Tibial nerve (tissue), 4 donors: Measurements from ENCODE around the gene ABITRAM. TPM values are rescaled to one million over a fixed set of nuclear protein-coding genes. Genes with fewer than 3 reads are reported as not detected.

Experiments used
- DNase-seq, 2 donors: peaks; one replicate each; pipeline ENCODE4 v3.0.0-alpha.2; 2019; ENCODE audit warnings: low spot score in 2 of 2
- H3K27ac ChIP-seq, 4 donors: fragments of 200-600 bp; sonication (generic) in 3 of 4; one replicate each; pipeline ENCODE4 v1.5.1; 2017 to 2019; ENCODE audit warnings: mild to moderate bottlenecking in 1 of 4
- H3K27me3 ChIP-seq, 2 donors: fragments of 200-600 bp; sonication (generic) in 1 of 2; one replicate each; pipeline versions ENCODE4 v1.5.1 to v1.6.0; 2017 to 2019
- H3K36me3 ChIP-seq, 3 donors: fragments of 200-600 bp; sonication (generic); one replicate each; pipeline ENCODE4 v1.5.1; 2018 to 2019
- H3K4me1 ChIP-seq, 4 donors: fragments of 200-600 bp; sonication (generic) in 3 of 4; one replicate each; pipeline ENCODE4 v1.5.1; 2017 to 2019
- H3K4me3 ChIP-seq, 4 donors: fragments of 200-600 bp; sonication (generic) in 3 of 4; one replicate each; pipeline ENCODE4 v1.5.1; 2017 to 2019; ENCODE audit warnings: mild to moderate bottlenecking in 1 of 4, moderate library complexity in 1 of 4
- H3K9me3 ChIP-seq, 4 donors: fragments of 200-600 bp; sonication (generic) in 3 of 4; one replicate each; pipeline ENCODE4 v1.5.1; 2017 to 2019
- EP300 ChIP-seq, 2 donors: sonication (generic); formaldehyde crosslinking; IDR thresholded peaks; one replicate each; pipeline ENCODE4 v1.6.1; 2017; ENCODE audit warnings: antibody characterized with exemption in 2 of 2, mild to moderate bottlenecking in 1 of 2
- POLR2A ChIP-seq, 2 donors: fragments of 450-650 bp; IDR thresholded peaks; one replicate each; pipeline ENCODE4 v1.6.1; 2017; ENCODE audit warnings: antibody characterized with exemption in 2 of 2, mild to moderate bottlenecking in 2 of 2, moderate library complexity in 2 of 2
- WGBS, 2 donors: methylation state at CpG; one replicate each; pipeline ENCODE4 v1.1.5; 2018; 5-methylcytosine and 5-hydroxymethylcytosine counted together
- total RNA-seq, 4 donors: library from RNA; depleted of rRNA; stranded (reverse); fragments of >200 nt; gene quantifications; one replicate each; pipeline ENCODE4 v1.1.0, GENCODE V29; 2016
- TF ChIP-seq, protein P1 (sequence below), 5 experiments: fragments of 200-600 bp in 3 of 5; fragments of 450-650 bp in 2 of 5; sonication (generic) in 3 of 5; IDR thresholded peaks; one replicate each; pipeline ENCODE4 v1.5.1; 2016 to 2019; ENCODE audit warnings: antibody characterized with exemption in 5 of 5, mild to moderate bottlenecking in 3 of 5, moderate library complexity in 2 of 5

The ABITRAM gene
- total RNA-seq, 4 donors from 2014 or later = 8.2 to 14.0 (median 8.5) TPM

DNA sequence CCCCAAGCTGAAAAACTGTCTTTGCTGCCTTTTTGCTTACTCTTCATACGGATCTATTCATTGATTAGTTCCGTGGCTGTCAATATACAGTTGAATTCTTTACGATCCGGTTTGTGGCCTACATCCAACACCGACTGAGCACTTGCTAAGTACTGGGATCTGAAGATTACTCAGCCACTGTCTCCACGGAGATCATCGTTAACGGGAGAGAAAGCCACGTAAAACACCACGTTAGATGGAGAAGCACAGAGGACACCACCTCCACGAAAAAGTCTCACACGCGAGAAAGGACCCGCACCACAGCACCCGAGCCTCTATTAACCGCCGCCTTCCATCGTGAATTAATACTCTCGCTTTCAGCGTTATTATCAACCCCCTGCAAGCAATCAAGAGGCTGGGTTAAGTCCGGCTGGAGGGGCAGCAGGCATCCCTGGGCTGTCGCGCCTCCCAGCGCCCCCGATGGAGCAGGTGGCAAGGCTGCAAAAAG lies 926 bp upstream of the ABITRAM start:
- peaks cover 0 to 42% (median 15%) of the 10 kb centered on the region in 4 donors for H3K4me1 ChIP-seq
- H3K27me3 ChIP-seq = no peaks in the 10 kb centered on the region
- peaks cover 0 to 19% (median 0%) of the 10 kb centered on the region in 3 donors for H3K36me3 ChIP-seq
- DNase-seq = peak in 1 of 2 donors; percentile 5
- peak overlapping the region; percentile 76 to 95 (median 88) for H3K4me3 ChIP-seq
- no peaks in the 10 kb centered on the region for H3K9me3 ChIP-seq
- WGBS, 2 donors = 0 to 1% methylated on average over 25 of the region's 25 CpGs
- TF ChIP-seq EP300 (IDR thresholded peaks at IDR 0.05) = no peak
- H3K27ac ChIP-seq = peak overlapping the region; percentile 90 to 95 (median 94)

DNA sequence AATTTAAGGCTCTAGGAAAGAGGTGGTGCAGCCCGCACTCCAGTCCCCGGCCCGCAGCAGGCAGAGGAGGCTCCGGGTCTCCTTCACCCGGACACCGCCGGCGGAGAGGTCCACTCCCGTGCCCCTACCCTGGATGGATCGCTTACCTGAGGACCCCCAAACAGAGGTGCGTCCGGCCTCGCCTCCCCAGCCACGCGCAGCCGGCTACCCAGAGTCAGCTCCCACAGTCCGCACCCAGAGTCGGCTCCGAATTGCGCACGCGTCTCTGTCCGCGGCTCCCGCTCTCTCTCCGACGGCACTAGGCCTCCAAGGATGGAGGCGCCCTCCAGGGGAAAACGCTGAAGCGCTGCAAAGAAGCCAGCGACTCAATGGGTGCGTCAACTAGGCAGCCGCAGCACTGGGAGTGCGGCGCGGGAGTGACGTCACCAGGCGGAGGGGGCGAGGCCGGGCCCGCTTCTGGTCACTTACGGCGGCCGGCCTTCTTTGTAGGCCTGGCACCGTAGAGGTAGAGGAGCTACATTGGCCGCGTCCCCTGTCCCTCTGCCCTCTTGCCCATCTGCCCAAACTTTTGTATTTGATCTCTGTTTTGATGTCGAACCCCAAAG lies 380 bp upstream of the ABITRAM start, which contains the start of gene ELP1:
ELP1 (minus strand) TSS at position 407 of the 605 bp plus-strand sequence. CDS start 2,978 bp downstream, outside the sequence.
- 0% methylated on average over 40 of the region's 48 CpGs; no CpG with 5 or more reads in 1 of the 2 donors for WGBS, 2 donors
- Histone ChIP-seq H3K4me3 (peak within 1 kb of the TSS; percentile 76 to 95 (median 88)), H3K9me3 (no peaks in the 10 kb centered on the region), H3K27ac (peak within 1 kb of the TSS; percentile 90 to 95 (median 94)), H3K4me1 (peaks cover 0 to 43% (median 15%) of the 10 kb centered on the region in 4 donors), H3K27me3 (no peaks in the 10 kb centered on the region), H3K36me3 (peaks cover 0 to 17% (median 0%) of the 10 kb centered on the region in 3 donors)
- peak; percentile 78 to 83 for DNase-seq
- TF ChIP-seq, protein P1, sequence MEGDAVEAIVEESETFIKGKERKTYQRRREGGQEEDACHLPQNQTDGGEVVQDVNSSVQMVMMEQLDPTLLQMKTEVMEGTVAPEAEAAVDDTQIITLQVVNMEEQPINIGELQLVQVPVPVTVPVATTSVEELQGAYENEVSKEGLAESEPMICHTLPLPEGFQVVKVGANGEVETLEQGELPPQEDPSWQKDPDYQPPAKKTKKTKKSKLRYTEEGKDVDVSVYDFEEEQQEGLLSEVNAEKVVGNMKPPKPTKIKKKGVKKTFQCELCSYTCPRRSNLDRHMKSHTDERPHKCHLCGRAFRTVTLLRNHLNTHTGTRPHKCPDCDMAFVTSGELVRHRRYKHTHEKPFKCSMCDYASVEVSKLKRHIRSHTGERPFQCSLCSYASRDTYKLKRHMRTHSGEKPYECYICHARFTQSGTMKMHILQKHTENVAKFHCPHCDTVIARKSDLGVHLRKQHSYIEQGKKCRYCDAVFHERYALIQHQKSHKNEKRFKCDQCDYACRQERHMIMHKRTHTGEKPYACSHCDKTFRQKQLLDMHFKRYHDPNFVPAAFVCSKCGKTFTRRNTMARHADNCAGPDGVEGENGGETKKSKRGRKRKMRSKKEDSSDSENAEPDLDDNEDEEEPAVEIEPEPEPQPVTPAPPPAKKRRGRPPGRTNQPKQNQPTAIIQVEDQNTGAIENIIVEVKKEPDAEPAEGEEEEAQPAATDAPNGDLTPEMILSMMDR (IDR thresholded peaks at IDR 0.05) = peak in 3 of 5 experiments; percentile 6 to 20 (median 15)
- TF ChIP-seq EP300 (IDR thresholded peaks at IDR 0.05) = peak in 1 of 2 donors; percentile 88
- TF ChIP-seq POLR2A (IDR thresholded peaks at IDR 0.05) = peak; percentile 31 to 61

DNA sequence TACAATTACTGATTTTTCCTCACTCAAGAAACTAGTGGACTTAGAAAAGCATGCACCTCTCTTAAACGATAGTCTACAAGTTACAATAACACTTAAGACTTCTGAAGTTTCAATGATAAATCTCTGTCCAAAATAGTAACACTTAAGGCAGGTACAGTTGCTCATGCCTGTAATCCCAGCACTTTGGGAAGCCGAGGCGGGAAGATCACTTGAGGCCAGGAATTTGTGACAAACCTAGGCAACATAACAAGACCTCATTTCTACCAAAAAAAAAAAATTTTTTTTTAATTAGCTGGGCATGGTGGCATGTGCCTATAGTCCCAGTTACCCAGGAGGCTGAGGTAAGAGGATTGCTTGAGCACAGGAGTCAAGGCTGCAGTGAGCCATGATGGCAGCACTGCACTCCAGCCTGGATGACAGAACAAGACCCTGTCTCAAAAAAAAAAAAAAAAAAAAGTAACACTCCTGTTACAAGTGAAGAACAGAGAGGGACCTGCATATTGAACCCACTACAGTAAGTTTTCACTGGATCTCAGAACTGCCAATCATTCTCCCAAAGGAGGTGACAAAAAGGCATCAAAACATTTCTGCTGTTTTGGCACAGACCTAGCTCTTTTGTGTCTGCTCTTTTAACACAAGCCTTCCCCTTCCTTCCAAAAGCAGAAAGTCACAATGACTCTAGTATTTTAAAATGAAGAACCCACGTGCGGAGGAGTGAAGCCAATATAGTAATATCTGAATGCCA lies 3.5 kb downstream of the ABITRAM start:
- Histone ChIP-seq H3K27me3 (no peaks in the 10 kb centered on the region), H3K4me3 (no peak overlapping the region), H3K27ac (no peak overlapping the region), H3K9me3 (no peaks in the 10 kb centered on the region), H3K36me3 (peaks cover 0 to 40% (median 0%) of the 10 kb centered on the region in 3 donors), H3K4me1 (peaks cover 0 to 24% (median 9%) of the 10 kb centered on the region in 4 donors)
- TF ChIP-seq POLR2A (IDR thresholded peaks at IDR 0.05) (no peak), EP300 (IDR thresholded peaks at IDR 0.05) (no peak)
- TF ChIP-seq, protein P1 (IDR thresholded peaks at IDR 0.05) = no peak
- 73 to 75% methylated on average over 5 of the region's 5 CpGs for WGBS, 2 donors
- DNase-seq = no peak

DNA sequence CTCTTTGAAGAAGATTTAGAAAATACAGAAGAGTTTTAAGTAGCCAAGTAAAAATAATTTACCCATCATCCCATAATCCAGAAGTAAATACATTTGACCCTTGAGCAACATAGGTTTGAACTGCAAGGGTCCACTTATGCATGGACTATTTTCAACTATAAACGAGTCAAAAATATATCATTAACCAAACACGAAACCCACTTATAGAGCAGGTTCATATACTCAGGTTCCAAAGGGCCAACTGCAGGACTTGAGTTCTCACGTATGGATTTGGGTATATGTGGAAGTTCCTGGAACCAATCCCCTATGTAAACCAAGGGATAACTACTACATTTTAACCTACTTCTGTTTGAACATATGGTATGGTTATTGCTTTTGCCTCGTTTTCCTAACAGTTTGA lies 5.8 kb downstream of the ABITRAM start:
- TF ChIP-seq POLR2A (IDR thresholded peaks at IDR 0.05) = no peak
- no peak for TF ChIP-seq EP300 (IDR thresholded peaks at IDR 0.05)
- TF ChIP-seq, protein P1 (IDR thresholded peaks at IDR 0.05) = no peak
- Histone ChIP-seq H3K4me3 (no peak overlapping the region), H3K9me3 (no peaks in the 10 kb centered on the region), H3K27ac (no peak overlapping the region), H3K36me3 (peaks cover 0 to 53% (median 0%) of the 10 kb centered on the region in 3 donors), H3K4me1 (peaks cover 0 to 14% (median 4%) of the 10 kb centered on the region in 4 donors), H3K27me3 (no peaks in the 10 kb centered on the region)
- 85 to 96% methylated on average over 4 of the region's 4 CpGs for WGBS, 2 donors
- no peak for DNase-seq

DNA sequence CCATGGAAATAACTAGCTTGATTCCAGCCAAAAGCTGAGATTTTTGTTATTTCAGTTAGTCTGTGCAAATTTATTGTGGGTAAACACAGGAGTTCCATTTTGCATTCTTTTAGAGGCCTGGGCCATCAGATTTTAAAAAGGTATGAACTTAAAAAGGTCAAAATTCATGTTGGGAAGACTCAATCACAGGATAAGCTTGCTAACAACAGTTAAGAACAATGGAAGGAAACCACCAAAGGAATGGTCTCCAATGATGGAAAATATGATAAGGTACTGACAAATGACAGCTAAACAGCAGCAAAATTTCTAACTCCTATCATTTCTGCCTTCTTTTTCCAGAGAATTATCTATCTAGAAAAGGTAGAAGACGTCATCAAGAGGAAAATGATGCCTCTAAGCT lies 16.0 kb downstream of the ABITRAM start:
- H3K36me3 ChIP-seq = peaks cover 0 to 43% (median 0%) of the 10 kb centered on the region in 3 donors

More for the DNA sequence above, 16.0 kb downstream of the ABITRAM start:
- no peak for DNase-seq
- Histone ChIP-seq H3K4me1 (peaks cover 0 to 14% (median 2%) of the 10 kb centered on the region in 4 donors), H3K27ac (no peak overlapping the region), H3K27me3 (no peaks in the 10 kb centered on the region), H3K9me3 (no peaks in the 10 kb centered on the region), H3K4me3 (no peak overlapping the region)
- TF ChIP-seq, protein P1 (IDR thresholded peaks at IDR 0.05) = no peak
- no peak for TF ChIP-seq POLR2A (IDR thresholded peaks at IDR 0.05)
- TF ChIP-seq EP300 (IDR thresholded peaks at IDR 0.05) = no peak
- 77 to 83% methylated on average over 1 of the region's 1 CpG for WGBS, 2 donors
